ENCODE measurements around the gene ZMYM4.

GRCh38 chr1:35447278-35447677 is 178.8 kb downstream of the ZMYM4 start:
- TF ChIP-seq ESRRG (CRISPR knock-in tag; IDR thresholded peaks at IDR 0.05) = no peak
- no peak for TF ChIP-seq SNAI2 (CRISPR knock-in tag; IDR thresholded peaks at IDR 0.05)
- TF ChIP-seq CSDC2 (CRISPR knock-in tag; IDR thresholded peaks at IDR 0.05) = no peak
- no peak for TF ChIP-seq PATZ1 (CRISPR knock-in tag; IDR thresholded peaks at IDR 0.05; ENCODE audit: borderline replicate concordance)
- TF ChIP-seq, protein P1, sequence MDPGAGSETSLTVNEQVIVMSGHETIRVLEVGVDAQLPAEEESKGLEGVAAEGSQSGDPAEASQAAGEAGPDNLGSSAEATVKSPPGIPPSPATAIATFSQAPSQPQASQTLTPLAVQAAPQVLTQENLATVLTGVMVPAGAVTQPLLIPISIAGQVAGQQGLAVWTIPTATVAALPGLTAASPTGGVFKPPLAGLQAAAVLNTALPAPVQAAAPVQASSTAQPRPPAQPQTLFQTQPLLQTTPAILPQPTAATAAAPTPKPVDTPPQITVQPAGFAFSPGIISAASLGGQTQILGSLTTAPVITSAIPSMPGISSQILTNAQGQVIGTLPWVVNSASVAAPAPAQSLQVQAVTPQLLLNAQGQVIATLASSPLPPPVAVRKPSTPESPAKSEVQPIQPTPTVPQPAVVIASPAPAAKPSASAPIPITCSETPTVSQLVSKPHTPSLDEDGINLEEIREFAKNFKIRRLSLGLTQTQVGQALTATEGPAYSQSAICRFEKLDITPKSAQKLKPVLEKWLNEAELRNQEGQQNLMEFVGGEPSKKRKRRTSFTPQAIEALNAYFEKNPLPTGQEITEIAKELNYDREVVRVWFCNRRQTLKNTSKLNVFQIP (CRISPR knock-in tag; IDR thresholded peaks at IDR 0.05; ENCODE audit: borderline replicate concordance, low read depth) = no peak
- TF ChIP-seq GLIS3 (CRISPR knock-in tag; IDR thresholded peaks at IDR 0.05) = no peak
- TF ChIP-seq RARB (CRISPR knock-in tag; IDR thresholded peaks at IDR 0.05) = no peak
- TF ChIP-seq ZFP3 (CRISPR knock-in tag; IDR thresholded peaks at IDR 0.05) = no peak
- TF ChIP-seq CREB5 (CRISPR knock-in tag; IDR thresholded peaks at IDR 0.05; ENCODE audit: low read depth) = no peak
- TF ChIP-seq, protein P2, sequence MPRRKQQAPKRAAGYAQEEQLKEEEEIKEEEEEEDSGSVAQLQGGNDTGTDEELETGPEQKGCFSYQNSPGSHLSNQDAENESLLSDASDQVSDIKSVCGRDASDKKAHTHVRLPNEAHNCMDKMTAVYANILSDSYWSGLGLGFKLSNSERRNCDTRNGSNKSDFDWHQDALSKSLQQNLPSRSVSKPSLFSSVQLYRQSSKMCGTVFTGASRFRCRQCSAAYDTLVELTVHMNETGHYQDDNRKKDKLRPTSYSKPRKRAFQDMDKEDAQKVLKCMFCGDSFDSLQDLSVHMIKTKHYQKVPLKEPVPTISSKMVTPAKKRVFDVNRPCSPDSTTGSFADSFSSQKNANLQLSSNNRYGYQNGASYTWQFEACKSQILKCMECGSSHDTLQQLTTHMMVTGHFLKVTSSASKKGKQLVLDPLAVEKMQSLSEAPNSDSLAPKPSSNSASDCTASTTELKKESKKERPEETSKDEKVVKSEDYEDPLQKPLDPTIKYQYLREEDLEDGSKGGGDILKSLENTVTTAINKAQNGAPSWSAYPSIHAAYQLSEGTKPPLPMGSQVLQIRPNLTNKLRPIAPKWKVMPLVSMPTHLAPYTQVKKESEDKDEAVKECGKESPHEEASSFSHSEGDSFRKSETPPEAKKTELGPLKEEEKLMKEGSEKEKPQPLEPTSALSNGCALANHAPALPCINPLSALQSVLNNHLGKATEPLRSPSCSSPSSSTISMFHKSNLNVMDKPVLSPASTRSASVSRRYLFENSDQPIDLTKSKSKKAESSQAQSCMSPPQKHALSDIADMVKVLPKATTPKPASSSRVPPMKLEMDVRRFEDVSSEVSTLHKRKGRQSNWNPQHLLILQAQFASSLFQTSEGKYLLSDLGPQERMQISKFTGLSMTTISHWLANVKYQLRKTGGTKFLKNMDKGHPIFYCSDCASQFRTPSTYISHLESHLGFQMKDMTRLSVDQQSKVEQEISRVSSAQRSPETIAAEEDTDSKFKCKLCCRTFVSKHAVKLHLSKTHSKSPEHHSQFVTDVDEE (CRISPR knock-in tag; IDR thresholded peaks at IDR 0.05) = no peak
- TF ChIP-seq ZNF8 (CRISPR knock-in tag; IDR thresholded peaks at IDR 0.05) = no peak
- no peak for TF ChIP-seq PPARA (CRISPR knock-in tag; IDR thresholded peaks at IDR 0.05; ENCODE audit: borderline replicate concordance)
- no peak for TF ChIP-seq ARNTL (CRISPR knock-in tag; IDR thresholded peaks at IDR 0.05; ENCODE audit: borderline replicate concordance, low read depth)
- TF ChIP-seq ZNF70 (CRISPR knock-in tag; IDR thresholded peaks at IDR 0.05) = no peak

Data from SK-N-SH treated with all-trans-retinoic acid at 6 μM for 48 hours (cell line).